GM12891 (cell line): Measurements from ENCODE around the gene GPC4.

Experiments
- DNase-seq: peaks from one replicate; pipeline ENCODE4 v3.0.0; 2011; ENCODE audit warnings: low spot score; ENCODE audit not compliant: insufficient read length
- FAIRE-seq: peaks from 2 replicates; lab custom pipeline; 2011; peaks lifted over from hg19 to GRCh38; lab: Jason Lieb, UNC
- PAX5 ChIP-seq: IDR thresholded peaks from 2 replicates; pipeline ENCODE4 v1.6.1; 2011; ENCODE audit warnings: low read length, moderate library complexity, mild to moderate bottlenecking; ENCODE audit not compliant: insufficient read depth, severe bottlenecking
- POLR2A ChIP-seq: IDR thresholded peaks from 2 replicates; pipeline ENCODE4 v1.6.1; 2011; ENCODE audit warnings: low read depth, low read length, control low read depth
- POLR2AphosphoS5 ChIP-seq: IDR thresholded peaks from 2 replicates; pipeline ENCODE4 v1.6.1; 2011; ENCODE audit warnings: low read depth, low read length, control low read depth
- POU2F2 ChIP-seq: IDR thresholded peaks from 2 replicates; pipeline ENCODE4 v1.6.1; 2011; ENCODE audit warnings: low read depth, mild to moderate bottlenecking, control low read depth, low read length, moderate library complexity
- SPI1 ChIP-seq: IDR thresholded peaks from 2 replicates; pipeline ENCODE4 v1.6.1; 2011; ENCODE audit warnings: low read depth, low read length, control low read depth
- TAF1 ChIP-seq: IDR thresholded peaks from 2 replicates; pipeline ENCODE4 v1.6.1; 2011; ENCODE audit warnings: low read depth, low read length, control low read depth

The GPC4 gene

GRCh38 chrX:133392671-133393070 lies 22.6 kb downstream of the GPC4 start:
- FAIRE-seq, result no peak
- DNase-seq, result no peak
- TF ChIP-seq POLR2A (no peak), POLR2AphosphoS5 (no peak), POU2F2 (no peak), SPI1 (no peak), PAX5 (no peak), TAF1 (no peak)

GRCh38 chrX:133391111-133391510 lies 24.2 kb downstream of the GPC4 start:
- no peak for DNase-seq

GRCh38 chrX:133390676-133391075 lies 24.6 kb downstream of the GPC4 start:
- no peak for TF ChIP-seq POU2F2
- TF ChIP-seq TAF1, result no peak
- TF ChIP-seq SPI1, result no peak
- TF ChIP-seq PAX5, result no peak
- TF ChIP-seq POLR2AphosphoS5, result no peak
- TF ChIP-seq POLR2A, result no peak
- FAIRE-seq, result no peak
- no peak for DNase-seq

More at GRCh38 chrX:133391111-133391510, 24.2 kb downstream of the GPC4 start:
- FAIRE-seq, result no peak
- TF ChIP-seq PAX5, result no peak
- TF ChIP-seq POU2F2, result no peak
- no peak for TF ChIP-seq SPI1
- no peak for TF ChIP-seq TAF1
- TF ChIP-seq POLR2A, result no peak
- no peak for TF ChIP-seq POLR2AphosphoS5

DNA sequence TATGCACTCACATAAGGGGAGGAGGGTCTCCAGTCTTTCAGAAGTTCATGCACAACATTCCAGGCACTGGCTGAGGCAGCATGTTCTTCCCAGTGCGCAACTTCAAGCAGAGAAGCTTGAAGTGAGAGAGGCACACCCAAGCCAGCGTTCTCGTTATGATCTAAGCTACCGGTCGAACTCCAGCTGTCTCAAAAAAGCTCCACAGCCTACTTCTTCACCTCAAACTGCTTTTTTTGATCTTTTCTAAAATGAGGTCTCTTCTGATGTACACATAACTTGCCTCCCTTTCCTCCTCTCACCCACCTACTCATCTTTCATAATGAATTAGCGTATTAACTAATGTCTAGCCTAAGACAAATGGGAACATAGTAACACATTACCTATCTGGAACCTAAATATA lies 25.3 kb downstream of the GPC4 start:
- TF ChIP-seq TAF1 (no peak), POLR2A (no peak), PAX5 (no peak), SPI1 (no peak), POLR2AphosphoS5 (no peak), POU2F2 (no peak)
- DNase-seq, result no peak
- no peak for FAIRE-seq

- no peak for DNase-seq
- no peak for FAIRE-seq
- TF ChIP-seq SPI1, result no peak
- TF ChIP-seq TAF1, result no peak
Measured at GRCh38 chrX:133384454-133384853, 30.8 kb downstream of the GPC4 start.

DNA sequence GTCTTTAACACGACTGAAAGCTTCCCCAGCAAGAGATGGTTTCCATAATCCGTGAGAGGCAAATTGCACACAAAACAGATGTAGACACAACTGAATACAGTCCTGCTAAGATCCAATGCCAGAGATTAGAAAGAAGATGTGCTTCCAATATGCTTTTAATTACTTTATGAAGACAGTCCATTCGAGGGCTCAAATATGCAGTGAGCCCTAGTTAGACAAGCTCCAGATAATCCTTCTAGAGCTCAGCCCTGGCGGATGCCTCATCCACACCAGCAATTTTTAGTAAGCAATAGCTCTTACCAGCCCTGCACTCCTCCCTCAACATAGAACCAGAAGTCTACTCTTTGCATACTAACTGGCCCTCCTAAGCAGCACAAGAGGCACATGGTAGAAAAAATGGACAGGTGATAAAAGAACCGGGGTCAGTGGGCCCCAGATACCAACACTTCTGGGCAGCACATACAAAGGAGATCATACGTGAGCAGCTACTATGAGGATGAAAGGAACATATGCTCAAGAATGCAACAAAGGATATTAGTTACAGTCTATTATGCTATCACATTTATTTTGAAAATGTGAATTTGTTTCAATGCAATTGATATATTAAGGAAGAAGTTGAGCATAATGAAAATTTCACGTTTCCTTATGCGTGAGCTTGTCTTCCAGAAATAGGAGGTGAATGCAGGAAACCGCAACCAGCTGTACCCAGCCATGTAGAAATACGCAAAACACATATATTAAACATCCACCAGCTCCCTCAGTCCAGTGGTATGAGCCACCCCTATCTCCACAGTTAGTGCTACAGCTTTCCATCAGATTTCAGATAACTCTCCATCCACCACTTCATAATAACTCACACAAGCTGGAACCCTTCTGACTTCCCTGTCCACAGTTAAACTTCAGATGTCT lies 34.3 kb downstream of the GPC4 start:
- no peak for DNase-seq
- TF ChIP-seq POLR2AphosphoS5 (no peak), POLR2A (no peak)

DNA sequence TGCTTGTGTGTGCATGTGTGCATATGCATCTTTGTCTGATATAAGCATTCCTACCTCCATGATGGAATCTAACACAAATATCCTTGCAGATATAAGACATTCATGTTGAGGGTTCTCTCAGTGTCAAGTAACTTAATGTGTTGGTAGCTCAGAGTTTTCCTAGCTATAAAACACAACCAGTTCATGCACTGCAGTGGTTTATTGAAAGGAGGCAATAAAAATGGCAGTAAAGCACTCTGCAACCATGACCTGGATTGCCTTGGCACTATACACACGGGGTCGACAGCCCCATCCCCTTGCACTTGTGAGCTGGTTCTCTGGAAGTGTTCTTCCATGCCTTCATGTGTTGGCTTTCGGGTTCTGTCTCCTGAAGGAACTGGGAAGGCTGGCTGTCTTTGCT lies 38.9 kb downstream of the GPC4 start:
- no peak for DNase-seq
- TF ChIP-seq POLR2A (no peak), TAF1 (no peak), PAX5 (no peak), POLR2AphosphoS5 (no peak), SPI1 (no peak), POU2F2 (no peak)
- FAIRE-seq, result no peak

More for the DNA sequence above, 34.3 kb downstream of the GPC4 start:
- peak; percentile 33 for FAIRE-seq

GRCh38 chrX:133375615-133376340 lies 39.5 kb downstream of the GPC4 start:
- FAIRE-seq, result no peak
- no peak for DNase-seq

DNA sequence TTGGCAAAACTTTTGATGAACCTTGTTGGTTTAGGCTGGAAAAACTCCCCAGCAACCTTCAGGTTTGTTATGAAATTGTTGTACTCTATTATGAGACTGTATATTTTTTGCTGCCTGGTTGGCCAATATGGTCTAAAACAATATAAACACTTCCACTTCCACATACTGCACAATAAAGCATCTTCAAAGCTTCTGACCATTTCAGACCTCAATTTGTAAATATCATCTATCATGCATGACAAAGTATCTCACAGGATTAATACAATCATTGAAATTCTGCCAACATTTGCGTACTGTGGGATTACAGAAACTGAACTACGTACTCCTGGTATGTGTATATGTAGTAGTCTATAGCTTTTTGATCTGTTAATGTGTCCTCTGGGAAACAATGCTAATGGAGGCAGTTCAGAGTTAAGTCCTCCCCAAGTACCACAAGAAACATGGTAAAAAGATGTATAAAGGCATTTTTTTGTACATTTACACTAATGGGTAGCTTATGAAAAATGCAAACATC lies 40.4 kb downstream of the GPC4 start:
- FAIRE-seq (no peak), DNase-seq (no peak)
- TF ChIP-seq SPI1, result no peak
- no peak for TF ChIP-seq POU2F2
- TF ChIP-seq POLR2A, result no peak
- TF ChIP-seq TAF1, result no peak
- TF ChIP-seq POLR2AphosphoS5, result no peak
- TF ChIP-seq PAX5, result no peak

More at GRCh38 chrX:133375615-133376340, 39.5 kb downstream of the GPC4 start:
- TF ChIP-seq POLR2A (no peak), TAF1 (no peak)
